Stomach smooth muscle (tissue), 2 donors: Measurements from ENCODE around the gene CHST15.
"Not testable (repeated sequence)": the region's sequence is repeated elsewhere in the genome, so short reads cannot be mapped to it uniquely, and the experiment has no call there.

Source experiments
- H3K27ac ChIP-seq: one replicate; pipeline ENCODE4 v1.7.0; 2013; ENCODE audit warnings: mild to moderate bottlenecking, low read length, inconsistent platforms
- H3K27me3 ChIP-seq, 2 donors: one replicate each; pipeline ENCODE4 v1.7.0; 2013; ENCODE audit warnings: low read length in 2 of 2; ENCODE audit not compliant: insufficient read depth in 2 of 2, control insufficient read depth in 1 of 2
- H3K36me3 ChIP-seq, 2 donors: one replicate each; pipeline ENCODE4 v1.7.0; 2013; ENCODE audit warnings: low read length in 2 of 2; ENCODE audit not compliant: control insufficient read depth in 2 of 2, insufficient read depth in 2 of 2
- H3K4me1 ChIP-seq: one replicate; pipeline ENCODE4 v1.7.0; 2013; ENCODE audit warnings: low read length; ENCODE audit not compliant: control insufficient read depth, insufficient read depth
- H3K4me3 ChIP-seq, 2 donors: one replicate each; pipeline ENCODE4 v1.7.0; 2013; ENCODE audit warnings: low read length in 2 of 2
- H3K9ac ChIP-seq, 2 donors: one replicate each; pipeline ENCODE4 v1.7.0; 2013; ENCODE audit warnings: low read length in 2 of 2, mild to moderate bottlenecking in 1 of 2
- H3K9me3 ChIP-seq, 2 donors: one replicate each; pipeline ENCODE4 v1.7.0; 2013; ENCODE audit warnings: low read length in 2 of 2; ENCODE audit not compliant: control insufficient read depth in 2 of 2
- donor health status: healthy.
- donor health status: Pancreatic carcinoma.

CHST15 gene

GRCh38 chr10:124096494-124096893, 3.1 kb upstream of the CHST15 start:
- H3K27me3 ChIP-seq: no peaks in the 10 kb centered on the region
- peaks cover 3 to 4% of the 10 kb centered on the region in 2 donors for H3K9me3 ChIP-seq
- H3K4me1 ChIP-seq: peaks cover 23% of the 10 kb centered on the region
- H3K27ac ChIP-seq: no peak overlapping the region
- H3K4me3 ChIP-seq: no peak overlapping the region
- no peaks in the 10 kb centered on the region for H3K36me3 ChIP-seq
- H3K9ac ChIP-seq: no peak overlapping the region

DNA sequence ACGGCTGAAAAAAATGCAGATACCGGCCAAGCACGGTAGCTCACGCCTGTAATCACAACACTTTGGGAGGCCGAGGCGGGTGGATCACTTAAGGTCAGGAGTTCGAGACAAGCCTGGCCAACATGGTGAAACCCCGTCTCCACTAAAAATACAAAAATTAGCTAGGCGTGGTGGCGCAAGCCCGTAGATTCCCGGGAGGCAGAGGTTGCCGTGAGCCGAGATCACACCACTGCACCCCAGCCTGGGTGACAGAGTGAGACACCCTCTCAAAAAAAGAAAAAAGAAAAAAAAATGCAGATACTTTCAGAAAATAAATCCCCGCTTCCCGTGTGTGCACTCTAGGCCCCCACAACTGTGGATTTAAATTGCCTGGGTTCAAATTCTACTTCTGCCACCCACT, 2.4 kb upstream of the CHST15 start:
- Histone ChIP-seq H3K4me1 (peaks cover 29% of the 10 kb centered on the region), H3K27ac (peak overlapping the region; percentile 95)
- not testable (repeated sequence) for H3K27me3 ChIP-seq, H3K36me3 ChIP-seq, H3K9ac ChIP-seq, H3K4me3 ChIP-seq, H3K9me3 ChIP-seq

GRCh38 chr10:124095096-124095495, 1.7 kb upstream of the CHST15 start:
- Histone ChIP-seq H3K4me1 (peaks cover 36% of the 10 kb centered on the region), H3K27ac (peak overlapping the region; percentile 95), H3K9me3 (peaks cover 3 to 4% of the 10 kb centered on the region in 2 donors), H3K4me3 (peak overlapping the region in 1 of 2 donors; percentile 87), H3K36me3 (no peaks in the 10 kb centered on the region), H3K27me3 (no peaks in the 10 kb centered on the region), H3K9ac (no peak overlapping the region)

- Histone ChIP-seq H3K9ac (peak overlapping the region; percentile 69 to 83), H3K4me3 (peak overlapping the region; percentile 76 to 87), H3K27me3 (no peaks in the 10 kb centered on the region), H3K9me3 (peaks cover 0 to 4% of the 10 kb centered on the region in 2 donors), H3K27ac (peak overlapping the region; percentile 95), H3K36me3 (no peaks in the 10 kb centered on the region), H3K4me1 (peaks cover 43% of the 10 kb centered on the region)
These were observed 1.0 kb upstream of the CHST15 start for GRCh38 chr10:124094419-124094785.

DNA sequence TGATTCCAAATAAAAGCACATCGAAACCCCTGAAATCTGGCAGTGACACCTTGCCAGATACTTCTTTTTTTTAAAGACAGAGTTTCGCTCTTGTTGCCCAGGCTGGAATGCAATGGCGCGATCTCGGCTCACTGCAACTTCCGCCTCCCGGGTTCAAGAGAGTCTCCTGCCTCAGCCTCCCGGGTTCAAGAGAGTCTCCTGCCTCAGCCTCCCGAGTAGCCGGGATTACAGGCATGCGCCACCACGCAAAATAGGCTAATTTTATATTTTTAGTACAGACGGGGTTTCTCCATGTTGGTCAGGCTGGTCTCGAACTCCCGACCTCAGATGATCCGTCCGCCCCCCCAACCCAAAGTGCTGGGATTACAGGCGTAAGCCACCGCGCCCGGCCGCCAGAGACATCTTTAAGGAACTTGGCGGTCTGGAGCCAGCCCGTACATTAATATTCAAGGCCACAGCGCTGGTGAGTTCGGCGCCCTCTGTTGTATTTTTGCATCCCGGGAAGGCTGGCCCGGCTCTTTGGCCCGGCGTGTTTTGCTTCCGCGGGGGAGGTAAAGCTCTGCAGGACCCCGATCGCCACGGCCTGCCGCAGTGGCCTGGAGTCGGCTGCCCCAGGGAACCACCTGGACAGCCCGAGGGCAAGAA, 498 bp upstream of the CHST15 start:
- H3K4me1 ChIP-seq: peaks cover 48% of the 10 kb centered on the region
- H3K9me3 ChIP-seq, H3K27me3 ChIP-seq, H3K36me3 ChIP-seq: not testable (repeated sequence)
- H3K4me3 ChIP-seq: peak overlapping the region; percentile 76 to 87
- H3K9ac ChIP-seq: peak overlapping the region; percentile 83 to 84
- peak overlapping the region; percentile 95 for H3K27ac ChIP-seq

- H3K27me3 ChIP-seq: no peaks in the 10 kb centered on the region
- peak overlapping the region; percentile 83 to 86 for H3K9ac ChIP-seq
- H3K27ac ChIP-seq: peak overlapping the region; percentile 95
- no peaks in the 10 kb centered on the region for H3K36me3 ChIP-seq
- H3K9me3 ChIP-seq: peaks cover 0 to 4% of the 10 kb centered on the region in 2 donors
- H3K4me3 ChIP-seq: peak overlapping the region; percentile 87 to 91
- peaks cover 58% of the 10 kb centered on the region for H3K4me1 ChIP-seq
These were observed 1.0 kb downstream of the CHST15 start for GRCh38 chr10:124092250-124092859.

GRCh38 chr10:124091646-124092249, 1.6 kb downstream of the CHST15 start:
- Histone ChIP-seq H3K4me1 (peaks cover 61% of the 10 kb centered on the region), H3K27ac (peak overlapping the region; percentile 95), H3K9ac (peak overlapping the region; percentile 83 to 86), H3K4me3 (peak overlapping the region; percentile 87 to 91), H3K9me3 (peaks cover 0 to 4% of the 10 kb centered on the region in 2 donors), H3K36me3 (no peaks in the 10 kb centered on the region), H3K27me3 (no peaks in the 10 kb centered on the region)

- Histone ChIP-seq H3K9me3 (no peaks in the 10 kb centered on the region), H3K4me3 (peak overlapping the region; percentile 87 to 91), H3K9ac (peak overlapping the region; percentile 83 to 86), H3K36me3 (no peaks in the 10 kb centered on the region), H3K4me1 (peaks cover 70% of the 10 kb centered on the region), H3K27ac (peak overlapping the region; percentile 95), H3K27me3 (no peaks in the 10 kb centered on the region)
These were observed 2.7 kb downstream of the CHST15 start for GRCh38 chr10:124090601-124091209.

- no peaks in the 10 kb centered on the region for H3K9me3 ChIP-seq
- H3K4me3 ChIP-seq: peak overlapping the region; percentile 87 to 91
- H3K9ac ChIP-seq: peak overlapping the region in 1 of 2 donors; percentile 83
- peaks cover 74% of the 10 kb centered on the region for H3K4me1 ChIP-seq
- H3K27me3 ChIP-seq: no peaks in the 10 kb centered on the region
- H3K27ac ChIP-seq: peak overlapping the region; percentile 95
- no peaks in the 10 kb centered on the region for H3K36me3 ChIP-seq
These were observed 3.5 kb downstream of the CHST15 start for GRCh38 chr10:124089859-124090258.

GRCh38 chr10:124088915-124089314, 4.5 kb downstream of the CHST15 start:
- H3K9me3 ChIP-seq: no peaks in the 10 kb centered on the region
- H3K27ac ChIP-seq: peak overlapping the region; percentile 95
- no peaks in the 10 kb centered on the region for H3K36me3 ChIP-seq
- H3K4me3 ChIP-seq: peak overlapping the region in 1 of 2 donors; percentile 87
- H3K9ac ChIP-seq: peak overlapping the region in 1 of 2 donors; percentile 1
- H3K4me1 ChIP-seq: peaks cover 74% of the 10 kb centered on the region
- H3K27me3 ChIP-seq: no peaks in the 10 kb centered on the region
